ENCODE measurements around the gene SOWAHB.

DNA sequence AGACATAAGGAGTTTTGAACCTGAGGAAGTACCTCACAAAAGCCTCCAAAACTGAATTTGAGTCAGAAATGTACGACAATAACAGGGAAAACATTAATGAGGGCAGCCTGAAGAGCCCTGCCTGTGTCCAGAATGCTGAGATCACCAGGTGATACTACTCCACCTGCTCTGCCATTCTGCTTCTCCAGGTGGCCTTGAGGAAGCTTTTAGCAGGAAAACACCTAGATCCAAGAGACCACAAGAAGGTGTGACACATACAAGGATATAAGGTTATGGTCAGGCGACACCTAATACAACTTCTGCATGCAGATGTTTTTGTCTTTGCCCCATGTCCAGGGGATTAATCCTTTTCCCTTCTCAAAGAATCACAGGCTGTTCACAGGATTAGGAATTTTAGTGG is 15.3 kb downstream of the SOWAHB start:
- no peak for TF ChIP-seq POLR2A (IDR thresholded peaks at IDR 0.05)
- TF ChIP-seq, protein P1, sequence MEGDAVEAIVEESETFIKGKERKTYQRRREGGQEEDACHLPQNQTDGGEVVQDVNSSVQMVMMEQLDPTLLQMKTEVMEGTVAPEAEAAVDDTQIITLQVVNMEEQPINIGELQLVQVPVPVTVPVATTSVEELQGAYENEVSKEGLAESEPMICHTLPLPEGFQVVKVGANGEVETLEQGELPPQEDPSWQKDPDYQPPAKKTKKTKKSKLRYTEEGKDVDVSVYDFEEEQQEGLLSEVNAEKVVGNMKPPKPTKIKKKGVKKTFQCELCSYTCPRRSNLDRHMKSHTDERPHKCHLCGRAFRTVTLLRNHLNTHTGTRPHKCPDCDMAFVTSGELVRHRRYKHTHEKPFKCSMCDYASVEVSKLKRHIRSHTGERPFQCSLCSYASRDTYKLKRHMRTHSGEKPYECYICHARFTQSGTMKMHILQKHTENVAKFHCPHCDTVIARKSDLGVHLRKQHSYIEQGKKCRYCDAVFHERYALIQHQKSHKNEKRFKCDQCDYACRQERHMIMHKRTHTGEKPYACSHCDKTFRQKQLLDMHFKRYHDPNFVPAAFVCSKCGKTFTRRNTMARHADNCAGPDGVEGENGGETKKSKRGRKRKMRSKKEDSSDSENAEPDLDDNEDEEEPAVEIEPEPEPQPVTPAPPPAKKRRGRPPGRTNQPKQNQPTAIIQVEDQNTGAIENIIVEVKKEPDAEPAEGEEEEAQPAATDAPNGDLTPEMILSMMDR (IDR thresholded peaks at IDR 0.05), result no peak
- TF ChIP-seq POLR2AphosphoS5 (IDR thresholded peaks at IDR 0.05), result no peak

All from transverse colon (tissue), 4 donors.